A549 (cell line): ENCODE measurements around the gene SLC2A4RG.

ENCODE experiments used
- CEBPB ChIP-seq, 2 experiments: fragments of >200 bp in 1 of 2; sonication (Bioruptor Twin) in 1 of 2; formaldehyde crosslinking in 1 of 2; IDR thresholded peaks; 2 replicates each; pipeline ENCODE4 v1.6.1; 2012 to 2016
- RFX5 ChIP-seq: fragments of 450-650 bp; IDR thresholded peaks from 2 replicates; pipeline ENCODE4 v1.7.1; 2014; ENCODE audit warnings: antibody characterized with exemption, mild to moderate bottlenecking, moderate library complexity
- TF ChIP-seq, protein P1 (sequence below): fragments of >200 bp; sonication (Bioruptor Twin); formaldehyde crosslinking; IDR thresholded peaks from 3 replicates; pipeline ENCODE4 v1.5.1; 2016

DNA sequence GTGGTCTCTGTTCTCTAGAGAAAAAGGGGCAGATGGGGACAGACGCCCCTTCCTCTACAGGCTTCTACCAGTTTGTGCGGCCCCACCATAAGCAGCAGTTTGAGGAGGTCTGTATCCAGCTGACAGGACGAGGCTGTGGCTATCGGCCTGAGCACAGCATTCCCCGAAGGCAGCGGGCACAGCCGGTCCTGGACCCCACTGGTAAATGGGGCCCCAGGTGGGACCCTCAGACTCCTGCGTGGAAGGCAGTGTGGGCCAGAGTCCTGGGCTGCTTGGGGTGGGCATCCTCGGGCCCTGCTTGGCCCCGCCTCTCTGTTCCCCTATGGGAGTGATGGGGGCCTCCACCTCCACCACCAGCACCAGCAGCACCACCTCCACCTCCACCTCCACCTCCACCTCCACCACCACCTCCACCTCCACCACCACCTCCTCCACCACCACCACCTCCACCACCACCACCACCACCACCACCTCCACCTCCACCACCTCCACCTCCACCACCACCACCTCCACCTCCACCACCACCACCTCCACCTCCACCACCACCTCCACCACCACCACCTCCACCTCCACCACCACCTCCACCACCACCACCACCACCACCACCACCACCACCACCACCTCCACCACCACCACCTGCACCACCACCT, 46.4 kb upstream of the SLC2A4RG start:
- TF ChIP-seq, protein P1, sequence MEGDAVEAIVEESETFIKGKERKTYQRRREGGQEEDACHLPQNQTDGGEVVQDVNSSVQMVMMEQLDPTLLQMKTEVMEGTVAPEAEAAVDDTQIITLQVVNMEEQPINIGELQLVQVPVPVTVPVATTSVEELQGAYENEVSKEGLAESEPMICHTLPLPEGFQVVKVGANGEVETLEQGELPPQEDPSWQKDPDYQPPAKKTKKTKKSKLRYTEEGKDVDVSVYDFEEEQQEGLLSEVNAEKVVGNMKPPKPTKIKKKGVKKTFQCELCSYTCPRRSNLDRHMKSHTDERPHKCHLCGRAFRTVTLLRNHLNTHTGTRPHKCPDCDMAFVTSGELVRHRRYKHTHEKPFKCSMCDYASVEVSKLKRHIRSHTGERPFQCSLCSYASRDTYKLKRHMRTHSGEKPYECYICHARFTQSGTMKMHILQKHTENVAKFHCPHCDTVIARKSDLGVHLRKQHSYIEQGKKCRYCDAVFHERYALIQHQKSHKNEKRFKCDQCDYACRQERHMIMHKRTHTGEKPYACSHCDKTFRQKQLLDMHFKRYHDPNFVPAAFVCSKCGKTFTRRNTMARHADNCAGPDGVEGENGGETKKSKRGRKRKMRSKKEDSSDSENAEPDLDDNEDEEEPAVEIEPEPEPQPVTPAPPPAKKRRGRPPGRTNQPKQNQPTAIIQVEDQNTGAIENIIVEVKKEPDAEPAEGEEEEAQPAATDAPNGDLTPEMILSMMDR: no peak
- TF ChIP-seq CEBPB (IDR thresholded peaks at IDR 0.05) (no peak), RFX5 (no peak)
